HG03558 (cell line): Measurements from ENCODE around the gene LMNA.
"Not testable (repeated sequence)": the region's sequence is repeated elsewhere in the genome, so short reads cannot be mapped to it uniquely, and the experiment has no call there.

Source experiments
- ATAC-seq: cut with Tn5 transposase; IDR thresholded peaks from one replicate; pipeline ENCODE4 v1.9.1; 2021; ENCODE audit warnings: moderate number of reproducible peaks; ENCODE audit not compliant: unreplicated experiment; ENCODE audit errors: extremely low read depth

LMNA gene

GRCh38 chr1:156103521-156103947, 11.0 kb upstream of the LMNA start:
- ATAC-seq = no peak

- ATAC-seq = no peak
Observed at GRCh38 chr1:156104065-156104810, 10.3 kb upstream of the LMNA start.

GRCh38 chr1:156104861-156105832, 9.4 kb upstream of the LMNA start:
- no peak for ATAC-seq

- ATAC-seq = peak; percentile 18
Observed at GRCh38 chr1:156106624-156107488, 7.7 kb upstream of the LMNA start.

- ATAC-seq = no peak
Observed at GRCh38 chr1:156108057-156108456, 6.5 kb upstream of the LMNA start.

- ATAC-seq = no peak
Observed at GRCh38 chr1:156108664-156109241, 5.8 kb upstream of the LMNA start.

GRCh38 chr1:156110252-156110651, 4.3 kb upstream of the LMNA start:
- ATAC-seq = no peak

GRCh38 chr1:156111355-156111962, 3.1 kb upstream of the LMNA start:
- ATAC-seq = no peak

- ATAC-seq = no peak
Observed at GRCh38 chr1:156112276-156113137, 2.0 kb upstream of the LMNA start.

- no peak for ATAC-seq
Observed at GRCh38 chr1:156113282-156113950, 1.1 kb upstream of the LMNA start.

GRCh38 chr1:156114919-156115513, 505 bp downstream of the LMNA start:
- ATAC-seq = no peak

- no peak for ATAC-seq
Observed at GRCh38 chr1:156115514-156116374, 1.2 kb downstream of the LMNA start.

GRCh38 chr1:156116731-156117130, 2.2 kb downstream of the LMNA start:
- not testable (repeated sequence) for ATAC-seq

- ATAC-seq = no peak
Observed at GRCh38 chr1:156117414-156118176, 3.1 kb downstream of the LMNA start.

- ATAC-seq = no peak
Observed at GRCh38 chr1:156118177-156118868, 3.8 kb downstream of the LMNA start.
